ENCODE results near the gene KLHDC8B.

GRCh38 chr3:49181351-49181750, 10.0 kb downstream of the KLHDC8B start:
- TF ChIP-seq REST (IDR thresholded peaks at IDR 0.05; ENCODE audit: insufficient read depth in 1 of 2, low read depth in 2 of 2, low read length in 2 of 2), result no peak
- TF ChIP-seq POLR2AphosphoS5 (IDR thresholded peaks at IDR 0.05; ENCODE audit: low read depth, low read length), result no peak
- TF ChIP-seq TAF1 (IDR thresholded peaks at IDR 0.05; ENCODE audit: borderline replicate concordance, insufficient read depth, low read length), result no peak
